Measurements from ENCODE around the gene NMNAT2.

DNA sequence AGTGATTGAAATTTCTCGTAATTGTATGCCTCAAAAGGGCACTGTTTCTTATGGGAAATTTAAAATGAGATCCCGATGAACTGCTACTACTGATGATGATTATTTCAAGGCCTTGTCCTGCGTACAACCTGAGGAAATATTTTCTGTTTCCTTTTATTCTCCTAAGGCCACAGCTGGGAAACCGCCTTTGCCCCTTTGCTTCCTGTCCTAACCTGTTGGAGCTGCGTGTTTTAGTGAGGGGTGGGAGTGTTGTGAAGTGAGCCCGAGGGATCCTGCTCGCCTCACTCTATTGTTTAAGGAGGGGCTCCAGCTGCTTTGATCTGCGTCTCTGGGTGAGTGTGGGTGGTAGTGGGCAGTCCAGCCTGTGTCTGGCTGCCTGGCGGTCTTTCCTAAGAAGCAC lies 217.7 kb downstream of the NMNAT2 start:
- TF ChIP-seq FOXM1 (IDR thresholded peaks at IDR 0.05; ENCODE audit: borderline replicate concordance, low read depth) (no peak), TAF1 (IDR thresholded peaks at IDR 0.05; ENCODE audit: low read depth) (no peak)

Measured in Ishikawa (cell line).